HG02798 (cell line): ENCODE measurements around the gene SCAMP5.

ENCODE experiments used
- ATAC-seq: cut with Tn5 transposase; IDR thresholded peaks from one replicate; pipeline ENCODE4 v1.9.1; 2021; ENCODE audit warnings: mild to moderate bottlenecking; ENCODE audit not compliant: unreplicated experiment, poor library complexity

Gene SCAMP5

DNA sequence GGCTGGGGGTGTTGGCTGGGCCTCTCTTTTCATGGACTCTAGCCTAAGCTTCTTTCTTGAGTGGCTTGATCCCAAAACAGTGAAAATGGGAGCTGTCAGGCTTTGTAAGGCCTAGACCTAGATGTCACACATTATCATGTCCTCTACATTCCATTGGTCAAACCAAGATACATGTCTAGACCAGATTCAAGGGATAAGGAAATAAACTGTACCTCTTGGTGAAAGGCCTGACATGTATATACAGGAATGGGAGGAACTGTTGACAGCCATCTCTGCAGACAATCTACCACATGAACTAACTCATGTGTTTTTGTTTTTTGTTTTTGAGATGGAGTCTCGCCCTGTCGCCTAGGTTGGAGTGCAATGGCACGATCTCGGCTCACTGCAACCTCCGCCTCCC, 27.7 kb upstream of the SCAMP5 start:
- ATAC-seq: no peak

- no peak for ATAC-seq
Measured at GRCh38 chr15:74976159-74976558, 19.2 kb upstream of the SCAMP5 start.

GRCh38 chr15:74977599-74977998, 17.8 kb upstream of the SCAMP5 start:
- no peak for ATAC-seq

- ATAC-seq: no peak
Measured at GRCh38 chr15:74978077-74978476, 17.3 kb upstream of the SCAMP5 start.

GRCh38 chr15:74978503-74978902, 16.9 kb upstream of the SCAMP5 start:
- no peak for ATAC-seq

DNA sequence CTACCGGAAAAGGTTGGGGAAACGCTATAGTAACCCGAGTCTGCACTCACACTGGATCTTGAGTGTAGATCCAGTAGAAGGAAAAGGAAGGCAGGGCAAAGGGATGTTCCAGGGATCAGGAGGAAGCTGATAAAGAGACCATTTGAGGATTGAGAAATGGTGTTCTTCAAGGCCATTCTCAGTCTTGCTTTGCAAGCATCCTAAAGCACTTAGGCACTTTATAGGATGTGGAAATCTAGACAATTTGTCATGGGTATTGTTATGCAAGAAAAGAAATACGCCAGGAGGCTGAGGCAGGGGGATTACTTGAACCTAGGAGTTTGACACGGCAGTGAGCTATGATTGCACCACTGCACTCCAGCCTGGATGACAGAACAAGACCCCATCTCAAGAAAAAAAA, 13.2 kb upstream of the SCAMP5 start:
- no peak for ATAC-seq

DNA sequence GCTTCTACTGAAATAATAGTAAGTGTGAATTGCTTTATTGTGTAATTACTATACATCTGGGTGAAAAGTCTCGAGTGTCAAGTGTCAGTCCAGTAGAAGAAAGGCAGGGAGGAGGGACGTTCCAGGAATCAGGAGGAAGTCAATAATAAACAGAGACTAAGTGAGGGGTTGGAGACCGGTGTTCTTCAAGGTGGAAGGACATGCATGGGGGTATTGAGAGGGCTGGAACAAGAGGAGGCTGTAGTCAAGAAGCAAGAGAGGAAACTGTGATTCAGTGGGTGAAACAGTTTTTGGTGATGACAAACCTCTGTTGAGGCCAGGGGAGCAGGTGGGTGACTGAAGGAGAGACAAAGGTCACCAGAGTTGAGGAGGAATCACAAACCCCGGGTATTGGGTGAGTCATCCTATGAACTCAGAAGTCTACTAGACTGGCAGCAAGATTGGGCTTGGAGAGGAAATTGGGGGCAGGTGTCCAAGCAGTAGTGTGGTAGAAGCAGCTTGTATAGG, 11.6 kb upstream of the SCAMP5 start:
- ATAC-seq: peak; percentile 51

GRCh38 chr15:74988007-74988800, 7.2 kb upstream of the SCAMP5 start:
- peak; percentile 51 for ATAC-seq

DNA sequence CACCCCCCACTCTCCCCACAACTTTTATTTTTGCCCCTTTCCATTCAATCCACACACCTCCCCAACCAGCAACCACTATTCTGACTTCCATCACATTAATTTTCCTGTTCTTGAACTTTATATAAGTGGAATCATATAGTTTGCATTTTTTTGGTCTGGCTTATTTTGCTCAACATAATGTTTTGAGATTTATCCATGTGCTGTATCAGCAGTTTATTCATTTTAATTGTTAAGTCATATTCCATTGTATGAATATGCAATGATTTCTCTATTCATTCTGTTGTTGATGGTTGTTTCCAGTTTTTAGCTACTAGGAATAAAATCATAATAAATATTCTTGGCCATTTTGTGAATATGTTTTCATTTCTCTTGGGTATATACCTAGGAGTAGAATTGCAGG, 5.8 kb upstream of the SCAMP5 start:
- no peak for ATAC-seq

GRCh38 chr15:74992619-74993018, 2.7 kb upstream of the SCAMP5 start:
- ATAC-seq: no peak

DNA sequence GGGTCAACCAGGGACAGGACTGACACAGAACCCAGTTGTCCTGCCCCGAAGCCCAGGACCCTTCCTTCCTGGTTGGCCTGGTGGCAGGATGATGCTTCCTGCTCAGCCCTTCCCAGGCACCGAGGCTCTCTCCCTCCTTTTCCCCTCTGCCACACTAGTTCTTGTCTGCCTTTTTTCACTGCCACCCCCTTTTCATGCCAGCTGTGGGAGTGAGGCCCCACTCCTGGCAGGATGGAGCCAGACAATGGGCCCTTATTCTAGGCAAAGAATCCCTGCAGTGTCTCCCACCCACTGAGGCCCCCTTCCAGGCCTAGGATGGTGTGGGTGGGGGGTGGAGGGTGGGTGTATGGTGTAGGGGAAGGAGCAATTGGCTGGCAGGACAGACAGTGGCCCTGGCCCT, 1.1 kb upstream of the SCAMP5 start:
- ATAC-seq: no peak

DNA sequence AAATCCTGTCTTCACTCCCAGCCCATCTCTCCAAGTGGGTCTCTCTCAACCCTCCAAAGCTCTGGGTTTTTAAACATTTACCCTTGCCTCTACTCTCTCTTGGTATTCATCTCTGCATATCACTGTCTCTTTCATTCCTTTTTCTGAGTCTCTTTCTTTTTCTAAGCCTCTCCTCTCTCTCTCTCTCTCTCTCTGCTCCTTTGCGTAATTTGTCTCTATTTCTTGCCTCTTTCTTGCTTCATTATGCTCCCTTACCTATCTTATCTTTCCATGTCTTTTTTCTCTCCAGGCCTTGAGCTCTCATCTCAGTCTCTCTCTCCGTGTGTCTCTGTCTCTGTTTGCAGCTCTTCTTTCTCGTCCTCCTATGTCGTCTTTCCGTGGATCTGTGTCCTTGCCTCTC, 678 bp upstream of the SCAMP5 start:
- no peak for ATAC-seq

DNA sequence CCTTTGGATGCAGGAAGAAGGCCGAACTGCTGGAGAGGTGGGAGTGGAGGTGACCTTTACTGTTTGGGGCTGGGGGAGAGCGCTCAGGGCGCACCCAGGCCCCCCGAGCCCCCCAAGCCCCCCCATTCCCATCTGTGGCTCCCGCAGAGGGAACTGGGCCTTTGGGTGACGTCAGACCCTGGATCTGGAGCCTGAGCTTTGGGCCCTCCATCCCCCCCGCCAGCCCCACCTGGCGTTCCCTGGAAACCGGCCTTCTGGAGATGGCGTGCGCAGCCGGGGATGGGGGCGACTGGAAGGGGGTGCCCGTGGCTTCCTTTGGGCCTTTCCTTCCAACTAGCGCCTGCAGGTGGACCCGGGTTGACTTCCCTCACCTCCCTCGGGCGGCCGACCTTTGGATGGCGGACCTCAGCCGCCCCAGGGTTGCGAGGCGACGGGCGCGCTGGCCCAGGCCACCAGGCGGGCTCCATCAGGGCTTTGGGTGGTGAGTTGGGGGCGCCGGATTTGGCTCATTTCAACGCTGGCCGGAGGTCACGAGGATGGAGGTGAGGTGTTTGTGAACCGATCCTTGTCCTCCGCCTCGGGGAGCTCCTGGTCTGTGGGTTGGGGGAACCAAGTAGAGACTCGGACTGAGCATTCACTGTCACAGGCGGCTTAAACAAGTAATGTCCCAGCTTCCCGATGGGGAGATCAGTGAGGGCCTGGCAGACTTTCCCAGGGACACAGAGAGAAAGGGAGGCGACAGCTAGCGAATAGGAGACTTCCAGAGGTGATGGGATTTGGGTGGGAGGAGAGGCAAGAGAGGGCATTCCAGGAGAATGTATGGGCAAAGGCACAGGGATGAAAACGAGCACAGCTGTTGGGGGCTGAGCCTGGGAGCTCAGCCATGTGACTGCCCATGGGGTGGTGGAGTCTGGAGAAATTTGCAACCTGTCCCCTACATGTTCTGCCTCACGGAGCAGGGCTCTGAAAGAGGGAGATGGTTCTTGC, 709 bp downstream of the SCAMP5 start:
- ATAC-seq: no peak

GRCh38 chr15:74997141-74997540, 1.8 kb downstream of the SCAMP5 start:
- ATAC-seq: no peak

GRCh38 chr15:74997543-74997942, 2.2 kb downstream of the SCAMP5 start:
- no peak for ATAC-seq

DNA sequence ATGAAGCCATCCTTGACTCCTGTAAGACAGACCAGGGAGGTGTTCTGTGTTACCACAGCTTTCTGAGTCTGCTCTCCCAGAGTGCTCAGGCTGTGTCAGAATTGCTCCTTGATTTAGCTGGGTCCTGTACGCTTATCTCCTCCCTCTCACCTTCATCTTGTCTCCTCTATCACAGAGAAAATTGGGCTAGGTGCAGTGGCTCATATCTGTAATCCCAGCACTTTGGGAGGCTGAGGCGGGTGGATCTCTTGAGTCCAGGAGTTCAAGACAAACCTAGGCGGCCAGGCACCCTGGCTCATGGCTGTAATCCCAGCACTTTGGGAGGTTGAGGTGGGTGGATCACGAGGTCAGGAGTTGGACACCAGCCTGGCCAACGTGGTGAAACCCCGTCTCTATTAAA, 5.9 kb downstream of the SCAMP5 start:
- ATAC-seq: no peak

DNA sequence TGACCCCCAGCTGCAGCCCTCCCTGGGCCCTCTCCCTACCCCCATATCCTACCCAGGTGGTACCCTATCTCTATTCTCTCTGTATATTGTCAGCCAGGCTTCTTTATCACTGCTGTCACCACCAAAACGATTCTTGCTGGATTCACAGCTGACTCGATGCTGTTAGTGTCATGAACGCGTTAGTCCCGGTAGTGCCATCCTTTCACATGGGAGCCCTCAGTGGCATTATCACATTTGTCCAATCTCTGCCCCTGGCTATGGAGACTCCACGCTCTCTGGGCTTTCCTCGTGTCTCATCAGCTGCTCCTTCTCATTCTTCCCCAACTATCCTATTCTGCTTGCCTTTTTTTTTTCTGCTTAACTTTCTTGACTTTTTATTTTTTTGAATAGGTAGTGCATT, 7.0 kb downstream of the SCAMP5 start:
- ATAC-seq: no peak

DNA sequence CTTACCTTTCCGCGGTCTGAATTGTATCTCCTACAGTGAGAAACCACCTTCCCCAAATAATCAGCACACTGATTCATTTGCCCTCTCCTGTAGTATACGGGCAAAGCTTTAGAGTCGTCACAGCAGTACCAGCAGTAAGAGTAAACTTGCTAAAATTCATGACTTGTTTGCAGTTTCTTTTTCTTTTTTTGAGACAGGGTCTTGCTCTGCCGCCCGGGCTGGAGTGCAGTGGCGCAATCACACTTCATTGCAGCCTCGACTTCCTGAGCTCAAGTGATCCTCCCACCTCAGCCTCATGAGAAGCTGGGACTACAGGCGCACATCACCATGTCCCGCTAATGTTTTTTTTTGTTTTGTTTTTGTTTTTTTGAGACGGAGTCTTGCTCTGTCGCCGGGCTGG, 11.9 kb downstream of the SCAMP5 start:
- no peak for ATAC-seq

- ATAC-seq: peak; percentile 30
Measured at GRCh38 chr15:75008221-75008625, 12.9 kb downstream of the SCAMP5 start.

- peak; percentile 81 for ATAC-seq
Measured at GRCh38 chr15:75008629-75009326, 13.4 kb downstream of the SCAMP5 start.

DNA sequence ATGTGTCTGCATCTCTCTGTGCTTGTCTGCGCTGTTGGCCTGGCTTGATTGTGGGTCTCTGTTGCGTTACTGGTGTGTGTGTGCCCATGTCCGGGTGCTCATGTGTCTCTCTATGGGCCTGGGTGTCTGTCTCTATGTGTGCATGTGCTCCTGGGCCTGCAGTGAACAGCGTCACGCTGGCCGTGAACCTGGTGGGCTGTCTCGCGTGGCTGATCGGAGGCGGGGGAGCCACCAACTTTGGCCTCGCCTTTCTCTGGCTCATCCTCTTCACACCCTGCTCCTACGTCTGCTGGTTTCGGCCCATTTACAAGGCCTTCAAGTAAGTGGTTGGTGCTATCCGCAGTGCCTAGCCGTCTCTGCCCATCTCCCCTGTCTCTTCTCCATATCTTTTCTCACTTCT, 21.1 kb downstream of the SCAMP5 start:
- no peak for ATAC-seq
